ENCODE data around the gene RGS11.

The RGS11 gene

GRCh38 chr16:296806-297510, 21.2 kb upstream of the RGS11 start:
- no peak for DNase-seq (ENCODE audit: low read depth)

- DNase-seq (ENCODE audit: low read depth): no peak
These were observed 20.5 kb upstream of the RGS11 start for GRCh38 chr16:296276-296675.

GRCh38 chr16:293043-293775, 17.5 kb upstream of the RGS11 start:
- DNase-seq (ENCODE audit: low read depth): no peak

GRCh38 chr16:291539-291938, 15.8 kb upstream of the RGS11 start:
- no peak for DNase-seq (ENCODE audit: low read depth)

- DNase-seq (ENCODE audit: low read depth): no peak
These were observed 15.1 kb upstream of the RGS11 start for GRCh38 chr16:290681-291405.

- no peak for DNase-seq (ENCODE audit: low read depth)
These were observed 14.4 kb upstream of the RGS11 start for GRCh38 chr16:290015-290680.

- no peak for DNase-seq (ENCODE audit: low read depth)
These were observed 13.8 kb upstream of the RGS11 start for GRCh38 chr16:289395-289997.

GRCh38 chr16:287981-288920, 12.5 kb upstream of the RGS11 start:
- no peak for DNase-seq (ENCODE audit: low read depth)

- no peak for DNase-seq (ENCODE audit: low read depth)
These were observed 11.6 kb upstream of the RGS11 start for GRCh38 chr16:287298-287811.

- DNase-seq (ENCODE audit: low read depth): no peak
These were observed 10.9 kb upstream of the RGS11 start for GRCh38 chr16:286491-287297.

GRCh38 chr16:285146-286055, 9.7 kb upstream of the RGS11 start:
- DNase-seq (ENCODE audit: low read depth): no peak

- DNase-seq (ENCODE audit: low read depth): no peak
These were observed 8.7 kb upstream of the RGS11 start for GRCh38 chr16:284204-285120.

- no peak for DNase-seq (ENCODE audit: low read depth)
These were observed 7.5 kb upstream of the RGS11 start, which contains the start of gene PDIA2 for GRCh38 chr16:283033-283805. TSS of gene PDIA2 (plus strand) at chr16:283164. CDS start at chr16:283170, 6 bp downstream.

GRCh38 chr16:282491-282890, 6.7 kb upstream of the RGS11 start:
- no peak for DNase-seq (ENCODE audit: low read depth)

- DNase-seq (ENCODE audit: low read depth): no peak
These were observed 6.0 kb upstream of the RGS11 start for GRCh38 chr16:281660-282255.

- DNase-seq (ENCODE audit: low read depth): no peak
These were observed 5.4 kb upstream of the RGS11 start for GRCh38 chr16:280991-281659.

Data from stimulated activated CD8-positive, alpha-beta memory T cell treated with anti-CD3 and anti-CD28 coated beads, Interleukin-4, amount 100 ng/mL, for 24 hours (primary cell).